Natural killer cell (primary cell): ENCODE measurements around the gene SLC17A1. TPM values are rescaled to one million over a fixed set of nuclear protein-coding genes. Genes with fewer than 3 reads are reported as not detected.

ENCODE experiments used
- ATAC-seq, 3 donors: fragments of 150-1000 bp in 2 of 3; fragments of 200-7000 bp in 1 of 3; cut with Tn5 transposase; 1 replicate in 1 of 3; 2 replicates in 2 of 3; pipeline ENCODE4 v1.10.0; 2021; ENCODE audit warnings: mild to moderate bottlenecking in 2 of 3, moderate library complexity in 2 of 3
- DNase-seq, 2 donors: peaks; one replicate each; pipeline versions ENCODE4 v3.0.0 to v3.0.0-alpha.2; 2013 to 2021; ENCODE audit warnings: mixed read lengths in 1 of 2
- H3K27ac ChIP-seq: one replicate; pipeline ENCODE4 v1.5.1; 2013; ENCODE audit warnings: mild to moderate bottlenecking, low read length
- H3K27me3 ChIP-seq: one replicate; pipeline ENCODE4 v1.6.1; 2013; ENCODE audit warnings: low read length; ENCODE audit not compliant: control insufficient read depth, insufficient read depth
- H3K36me3 ChIP-seq: one replicate; pipeline ENCODE4 v1.6.1; 2013; ENCODE audit warnings: low read length; ENCODE audit not compliant: control insufficient read depth, insufficient read depth
- H3K4me1 ChIP-seq: one replicate; pipeline ENCODE4 v1.6.1; 2013; ENCODE audit warnings: low read length; ENCODE audit not compliant: control insufficient read depth, insufficient read depth
- H3K4me3 ChIP-seq: one replicate; pipeline ENCODE4 v1.5.1; 2013; ENCODE audit warnings: low read length
- H3K9me3 ChIP-seq: one replicate; pipeline ENCODE4 v1.6.1; 2013; ENCODE audit warnings: low read length; ENCODE audit not compliant: control insufficient read depth, insufficient read depth
- H3K27ac Mint-ChIP-seq, 2 donors: one replicate each; pipeline ENCODE4 v1.8.0; 2022; ENCODE audit warnings: mild to moderate bottlenecking in 2 of 2, mixed read lengths in 2 of 2, moderate library complexity in 1 of 2
- H3K27me3 Mint-ChIP-seq, 2 donors: one replicate each; pipeline ENCODE4 v1.8.0; 2022; ENCODE audit warnings: low read depth in 2 of 2, mixed read lengths in 2 of 2
- H3K36me3 Mint-ChIP-seq: one replicate; pipeline ENCODE4 v1.8.0; 2022; ENCODE audit warnings: mixed read lengths
- H3K4me1 Mint-ChIP-seq, 2 donors: one replicate each; pipeline ENCODE4 v1.8.0; 2022; ENCODE audit warnings: mixed read lengths in 2 of 2
- H3K4me3 Mint-ChIP-seq: one replicate; pipeline ENCODE4 v1.8.0; 2022; ENCODE audit warnings: mild to moderate bottlenecking, moderate library complexity, mixed read lengths
- H3K9me3 Mint-ChIP-seq, 2 donors: one replicate each; pipeline ENCODE4 v1.8.0; 2022; ENCODE audit warnings: mixed read lengths in 2 of 2
- WGBS: methylation state at CpG from one replicate; pipeline ENCODE4 v1.1.7; 2013; ENCODE audit warnings: missing lambda C conversion rate; ENCODE audit not compliant: insufficient coverage; 5-methylcytosine and 5-hydroxymethylcytosine counted together
- intact Hi-C: fragments of 100-400 bp; cut with micrococcal nuclease; formaldehyde crosslinking; loops from one replicate; pipeline ENCODE4 v1.14.2; 2022
- total RNA-seq, 4 donors: library from RNA; stranded (reverse); fragments of 120-200 nt in 1 of 4; gene quantifications; one replicate each; pipeline versions ENCODE4 v1.2.3 to v1.2.4, GENCODE V29; 2013 to 2022
- TF ChIP-seq, protein P1 (sequence below): fragments of 200-600 bp; IDR thresholded peaks from one replicate; pipeline ENCODE4 v1.8.0; 2022; ENCODE audit warnings: antibody characterized with exemption

SLC17A1 gene
- total RNA-seq, 3 donors from 2014 or later (not counting 1 experiment from before 2014, with no cell fraction given) = 0.27 to 0.71 (median 0.50) TPM

DNA sequence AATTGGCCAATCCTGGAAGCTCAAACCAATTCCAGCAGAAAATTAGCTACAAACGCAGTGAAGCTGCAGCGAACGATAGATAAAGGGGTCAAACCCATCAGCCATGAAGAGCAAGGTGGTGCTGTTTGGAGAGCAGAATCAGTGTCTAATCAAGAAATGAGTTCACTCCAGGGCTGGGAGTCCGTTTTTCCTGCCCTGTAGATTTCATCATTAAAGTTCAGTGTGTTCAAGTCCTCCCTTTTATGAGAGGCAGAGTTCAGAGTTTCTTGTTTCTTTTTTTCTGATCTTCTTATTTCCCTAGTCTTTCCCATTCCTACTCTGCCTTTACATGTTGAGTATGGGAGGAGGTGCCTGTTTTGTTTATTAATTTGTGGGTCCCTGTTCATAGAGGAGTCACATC, 30.4 kb downstream of the SLC17A1 start:
- DNase-seq (no peak), ATAC-seq (no peak)
- Histone ChIP-seq H3K9me3 (no peaks in the 10 kb centered on the region), H3K4me3 (no peak overlapping the region), H3K4me1 (no peaks in the 10 kb centered on the region), H3K36me3 (no peaks in the 10 kb centered on the region), H3K27ac (no peak overlapping the region), H3K27me3 (peaks cover 3% of the 10 kb centered on the region)
- H3K4me1 Mint-ChIP-seq = no peaks in the 10 kb centered on the region
- H3K4me3 Mint-ChIP-seq = no peak overlapping the region
- no peaks in the 10 kb centered on the region for H3K36me3 Mint-ChIP-seq
- 86% methylated on average over 4 of the region's 4 CpGs for WGBS
- TF ChIP-seq, protein P1, sequence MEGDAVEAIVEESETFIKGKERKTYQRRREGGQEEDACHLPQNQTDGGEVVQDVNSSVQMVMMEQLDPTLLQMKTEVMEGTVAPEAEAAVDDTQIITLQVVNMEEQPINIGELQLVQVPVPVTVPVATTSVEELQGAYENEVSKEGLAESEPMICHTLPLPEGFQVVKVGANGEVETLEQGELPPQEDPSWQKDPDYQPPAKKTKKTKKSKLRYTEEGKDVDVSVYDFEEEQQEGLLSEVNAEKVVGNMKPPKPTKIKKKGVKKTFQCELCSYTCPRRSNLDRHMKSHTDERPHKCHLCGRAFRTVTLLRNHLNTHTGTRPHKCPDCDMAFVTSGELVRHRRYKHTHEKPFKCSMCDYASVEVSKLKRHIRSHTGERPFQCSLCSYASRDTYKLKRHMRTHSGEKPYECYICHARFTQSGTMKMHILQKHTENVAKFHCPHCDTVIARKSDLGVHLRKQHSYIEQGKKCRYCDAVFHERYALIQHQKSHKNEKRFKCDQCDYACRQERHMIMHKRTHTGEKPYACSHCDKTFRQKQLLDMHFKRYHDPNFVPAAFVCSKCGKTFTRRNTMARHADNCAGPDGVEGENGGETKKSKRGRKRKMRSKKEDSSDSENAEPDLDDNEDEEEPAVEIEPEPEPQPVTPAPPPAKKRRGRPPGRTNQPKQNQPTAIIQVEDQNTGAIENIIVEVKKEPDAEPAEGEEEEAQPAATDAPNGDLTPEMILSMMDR = no peak
- no peaks in the 10 kb centered on the region for H3K9me3 Mint-ChIP-seq
- intact Hi-C loops = no loop called here
- H3K27ac Mint-ChIP-seq = no peak overlapping the region
- H3K27me3 Mint-ChIP-seq = peaks cover 22 to 68% of the 10 kb centered on the region in 2 donors

DNA sequence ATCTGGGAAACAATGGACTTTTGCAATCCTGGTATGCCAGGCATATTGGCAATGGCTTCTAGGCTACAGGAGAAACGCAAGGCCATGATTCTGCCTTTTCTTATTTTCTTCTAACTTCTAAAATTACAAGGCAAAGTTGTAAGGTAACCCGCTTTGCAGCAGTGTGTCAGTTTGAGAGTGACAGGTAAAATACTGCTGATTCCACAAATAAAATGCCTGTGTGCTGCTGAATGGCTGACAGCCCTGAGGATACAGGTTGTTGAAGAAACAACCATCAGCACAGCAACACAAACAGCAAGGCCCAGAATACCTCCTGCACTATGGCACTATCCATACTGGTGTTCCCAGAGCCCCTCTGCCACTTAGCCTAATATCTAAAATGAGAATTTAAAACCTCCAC, 37.1 kb downstream of the SLC17A1 start:
- ATAC-seq = no peak
- Histone ChIP-seq H3K27ac (no peak overlapping the region), H3K9me3 (no peaks in the 10 kb centered on the region), H3K4me3 (no peak overlapping the region), H3K36me3 (no peaks in the 10 kb centered on the region), H3K4me1 (no peaks in the 10 kb centered on the region), H3K27me3 (no peaks in the 10 kb centered on the region)
- Mint-ChIP-seq H3K36me3 (no peaks in the 10 kb centered on the region), H3K27ac (no peak overlapping the region), H3K4me1 (no peaks in the 10 kb centered on the region), H3K4me3 (no peak overlapping the region), H3K27me3 (peaks cover 10 to 35% of the 10 kb centered on the region in 2 donors), H3K9me3 (no peaks in the 10 kb centered on the region)
- 92% methylated on average over 2 of the region's 2 CpGs for WGBS
- TF ChIP-seq, protein P1 = no peak
- intact Hi-C loops = no loop called here
- no peak for DNase-seq

DNA sequence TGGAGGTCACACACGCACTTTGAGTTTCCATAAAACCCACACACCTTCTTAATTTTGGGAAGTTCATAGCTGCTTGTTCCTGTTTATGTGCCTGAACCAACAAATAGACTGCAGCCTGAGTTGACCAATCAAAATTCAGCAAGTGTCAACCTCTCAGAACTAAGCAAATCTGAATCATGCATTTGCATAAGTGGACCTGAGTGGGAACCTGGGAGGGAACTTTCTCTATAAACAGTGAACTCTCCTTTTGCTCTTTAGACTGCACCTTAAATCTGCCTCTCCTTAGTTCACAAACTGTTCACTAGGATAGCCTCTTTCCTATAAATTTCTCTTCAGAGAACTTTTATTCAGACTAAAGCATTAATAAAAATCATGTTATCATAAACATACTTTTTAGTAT, 37.9 kb downstream of the SLC17A1 start:
- Histone ChIP-seq H3K27me3 (no peaks in the 10 kb centered on the region), H3K4me1 (no peaks in the 10 kb centered on the region), H3K4me3 (no peak overlapping the region), H3K27ac (no peak overlapping the region), H3K9me3 (no peaks in the 10 kb centered on the region), H3K36me3 (no peaks in the 10 kb centered on the region)
- Mint-ChIP-seq H3K27me3 (peaks cover 10 to 28% of the 10 kb centered on the region in 2 donors), H3K4me3 (no peak overlapping the region), H3K27ac (no peak overlapping the region), H3K4me1 (no peaks in the 10 kb centered on the region), H3K36me3 (no peaks in the 10 kb centered on the region), H3K9me3 (no peaks in the 10 kb centered on the region)
- intact Hi-C loops = no loop called here
- no peak for ATAC-seq
- TF ChIP-seq, protein P1 = no peak
- 96% methylated on average over 1 of the region's 1 CpG for WGBS
- DNase-seq = no peak

- H3K4me1 ChIP-seq = no peaks in the 10 kb centered on the region
- no peak overlapping the region for H3K27ac ChIP-seq
- no peaks in the 10 kb centered on the region for H3K36me3 Mint-ChIP-seq
- H3K36me3 ChIP-seq = no peaks in the 10 kb centered on the region
- H3K4me3 ChIP-seq = no peak overlapping the region
- no peak overlapping the region for H3K4me3 Mint-ChIP-seq
- no peak for DNase-seq
- no peaks in the 10 kb centered on the region for H3K9me3 Mint-ChIP-seq
- no peaks in the 10 kb centered on the region for H3K9me3 ChIP-seq
- H3K27me3 ChIP-seq = no peaks in the 10 kb centered on the region
- intact Hi-C loops = no loop called here
- peaks cover 8 to 13% of the 10 kb centered on the region in 2 donors for H3K27me3 Mint-ChIP-seq
- H3K4me1 Mint-ChIP-seq = peaks cover 0 to 3% of the 10 kb centered on the region in 2 donors
- TF ChIP-seq, protein P1 = no peak
- WGBS = 84% methylated on average over 4 of the region's 4 CpGs
- no peak for ATAC-seq
- no peak overlapping the region for H3K27ac Mint-ChIP-seq
Observed at GRCh38 chr6:25792016-25792415, 39.8 kb downstream of the SLC17A1 start.
